CD4-positive, CD25-positive, alpha-beta regulatory T cell (primary cell): ENCODE results near the gene MFSD6L. TPM values are rescaled to one million over a fixed set of nuclear protein-coding genes. Genes with fewer than 3 reads are reported as not detected.

Experiments used
- ATAC-seq, 2 donors: fragments of 150-1000 bp; cut with Tn5 transposase; one replicate each; pipeline ENCODE4 v1.10.0; 2021; ENCODE audit warnings: low read depth in 2 of 2, moderate number of reproducible peaks in 2 of 2, moderate library complexity in 1 of 2
- DNase-seq, 3 donors: peaks; one replicate each; pipeline versions ENCODE4 v3.0.0 to v3.0.0-alpha.2; 2012 to 2022; ENCODE audit warnings: mixed read lengths in 1 of 3
- H3K27ac ChIP-seq: one replicate; pipeline ENCODE4 v1.7.0; 2013; ENCODE audit warnings: mild to moderate bottlenecking, low read length; ENCODE audit not compliant: insufficient read depth, poor library complexity, severe bottlenecking
- H3K27me3 ChIP-seq: one replicate; pipeline ENCODE4 v1.7.0; 2013; ENCODE audit warnings: low read length; ENCODE audit not compliant: control insufficient read depth, insufficient read depth
- H3K36me3 ChIP-seq: one replicate; pipeline ENCODE4 v1.7.0; 2013; ENCODE audit warnings: mild to moderate bottlenecking, low read length, moderate library complexity; ENCODE audit not compliant: control insufficient read depth, insufficient read depth
- H3K4me1 ChIP-seq: 2 replicates; pipeline ENCODE4 v1.7.0; 2013; ENCODE audit warnings: mild to moderate bottlenecking, low read length; ENCODE audit not compliant: insufficient read depth, control insufficient read depth, poor library complexity, severe bottlenecking
- H3K4me3 ChIP-seq: one replicate; pipeline ENCODE4 v1.7.0; 2013; ENCODE audit warnings: low read depth, mild to moderate bottlenecking, low read length, moderate library complexity
- H3K9me3 ChIP-seq, 2 experiments: 1 replicate in 1 of 2; 2 replicates in 1 of 2; pipeline ENCODE4 v1.7.0; 2013; ENCODE audit warnings: low read length in 2 of 2, mild to moderate bottlenecking in 1 of 2, moderate library complexity in 1 of 2; ENCODE audit not compliant: control insufficient read depth in 2 of 2
- H3K27ac Mint-ChIP-seq, 3 donors: one replicate each; pipeline ENCODE4 v1.8.0; 2020 to 2022; ENCODE audit warnings: mild to moderate bottlenecking in 3 of 3, mixed read lengths in 3 of 3, moderate library complexity in 2 of 3
- H3K27me3 Mint-ChIP-seq: one replicate; pipeline ENCODE4 v1.8.0; 2022; ENCODE audit warnings: mild to moderate bottlenecking, mixed read lengths
- H3K36me3 Mint-ChIP-seq: one replicate; pipeline ENCODE4 v1.8.0; 2020; ENCODE audit warnings: mixed read lengths
- H3K4me1 Mint-ChIP-seq, 4 donors: one replicate each; pipeline ENCODE4 v1.8.0; 2020 to 2022; ENCODE audit warnings: mixed read lengths in 4 of 4, mild to moderate bottlenecking in 1 of 4
- H3K4me3 Mint-ChIP-seq, 4 donors: one replicate each; pipeline ENCODE4 v1.8.0; 2020 to 2022; ENCODE audit warnings: mild to moderate bottlenecking in 4 of 4, mixed read lengths in 4 of 4, moderate library complexity in 3 of 4
- H3K9me3 Mint-ChIP-seq, 7 donors: one replicate each; pipeline ENCODE4 v1.8.0; 2020 to 2022; ENCODE audit warnings: mixed read lengths in 7 of 7, mild to moderate bottlenecking in 3 of 7, moderate library complexity in 2 of 7
- polyA plus RNA-seq, 4 donors: library from polyadenylated mRNA; unstranded; fragments of 300-500 nt; fragmentation: Illumina TruSeq; gene quantifications; one replicate each; pipeline ENCODE4 v1.2.3, GENCODE V29; 2021
- total RNA-seq: library from RNA; stranded (reverse); gene quantifications from one replicate; pipeline ENCODE4 v1.2.3, GENCODE V29; 2022

The MFSD6L gene
- total and polyA plus RNA-seq, 5 donors from 2014 or later, result not detected

GRCh38 chr17:8793649-8794048 is 5.5 kb downstream of the MFSD6L start:
- H3K4me3 ChIP-seq, result no peak overlapping the region
- peaks cover 18% of the 10 kb centered on the region for H3K27me3 Mint-ChIP-seq
- H3K36me3 ChIP-seq, result no peaks in the 10 kb centered on the region
- H3K4me1 ChIP-seq, result no peaks in the 10 kb centered on the region
- ATAC-seq (no peak), DNase-seq (no peak)
- no peaks in the 10 kb centered on the region for H3K27me3 ChIP-seq
- H3K27ac Mint-ChIP-seq, result no peak overlapping the region
- no peaks in the 10 kb centered on the region for H3K36me3 Mint-ChIP-seq
- H3K27ac ChIP-seq, result no peak overlapping the region
- H3K4me3 Mint-ChIP-seq, result no peak overlapping the region
- H3K9me3 Mint-ChIP-seq, result peaks cover 0 to 8% (median 0%) of the 10 kb centered on the region in 7 donors
- H3K4me1 Mint-ChIP-seq, result no peaks in the 10 kb centered on the region
- H3K9me3 ChIP-seq, result peaks cover 4 to 7% of the 10 kb centered on the region in 2 experiments

- H3K36me3 Mint-ChIP-seq, result no peaks in the 10 kb centered on the region
- no peak overlapping the region for H3K27ac ChIP-seq
- DNase-seq (no peak), ATAC-seq (no peak)
- no peaks in the 10 kb centered on the region for H3K4me1 ChIP-seq
- H3K27me3 ChIP-seq, result no peaks in the 10 kb centered on the region
- H3K27ac Mint-ChIP-seq, result no peak overlapping the region
- no peaks in the 10 kb centered on the region for H3K4me1 Mint-ChIP-seq
- no peaks in the 10 kb centered on the region for H3K36me3 ChIP-seq
- H3K27me3 Mint-ChIP-seq, result peaks cover 18% of the 10 kb centered on the region
- peaks cover 4 to 7% of the 10 kb centered on the region in 2 experiments for H3K9me3 ChIP-seq
- peaks cover 0 to 8% (median 0%) of the 10 kb centered on the region in 7 donors for H3K9me3 Mint-ChIP-seq
- no peak overlapping the region for H3K4me3 Mint-ChIP-seq
- H3K4me3 ChIP-seq, result no peak overlapping the region
Observed at GRCh38 chr17:8792646-8793045, 6.5 kb downstream of the MFSD6L start.

DNA sequence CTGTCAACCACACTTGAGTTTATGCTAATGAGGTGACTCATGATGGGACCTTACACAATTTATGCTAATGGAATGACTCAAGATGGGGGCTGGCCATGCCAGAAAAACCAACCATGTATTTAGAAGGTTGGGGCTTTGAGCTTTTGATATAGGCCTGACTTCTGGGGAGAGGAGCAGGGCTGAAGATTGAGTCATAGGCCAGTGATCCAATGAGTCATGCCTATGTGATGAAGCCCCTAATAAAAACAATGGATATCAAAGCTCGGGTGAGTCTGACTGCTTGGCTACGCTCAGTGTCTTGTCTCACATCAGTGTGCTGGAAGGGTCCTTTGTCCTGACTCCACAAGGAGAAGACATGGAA is 7.3 kb downstream of the MFSD6L start:
- ATAC-seq, result no peak
- Histone ChIP-seq H3K9me3 (peaks cover 4 to 7% of the 10 kb centered on the region in 2 experiments), H3K36me3 (no peaks in the 10 kb centered on the region), H3K27me3 (no peaks in the 10 kb centered on the region), H3K4me1 (no peaks in the 10 kb centered on the region), H3K27ac (no peak overlapping the region), H3K4me3 (no peak overlapping the region)
- no peaks in the 10 kb centered on the region for H3K36me3 Mint-ChIP-seq
- H3K4me3 Mint-ChIP-seq, result no peak overlapping the region
- DNase-seq, result no peak
- peaks cover 16% of the 10 kb centered on the region for H3K27me3 Mint-ChIP-seq
- no peak overlapping the region for H3K27ac Mint-ChIP-seq
- no peaks in the 10 kb centered on the region for H3K4me1 Mint-ChIP-seq
- H3K9me3 Mint-ChIP-seq, result peaks cover 0 to 8% (median 0%) of the 10 kb centered on the region in 7 donors

- Histone ChIP-seq H3K27ac (no peak overlapping the region), H3K27me3 (no peaks in the 10 kb centered on the region), H3K4me3 (no peak overlapping the region), H3K36me3 (no peaks in the 10 kb centered on the region), H3K9me3 (peaks cover 4 to 7% of the 10 kb centered on the region in 2 experiments), H3K4me1 (no peaks in the 10 kb centered on the region)
- Mint-ChIP-seq H3K4me3 (no peak overlapping the region), H3K27me3 (peaks cover 17% of the 10 kb centered on the region), H3K4me1 (no peaks in the 10 kb centered on the region), H3K36me3 (no peaks in the 10 kb centered on the region), H3K9me3 (peaks cover 0 to 8% (median 0%) of the 10 kb centered on the region in 7 donors), H3K27ac (no peak overlapping the region)
- ATAC-seq (no peak), DNase-seq (no peak)
Observed at GRCh38 chr17:8791248-8791909, 7.8 kb downstream of the MFSD6L start.

GRCh38 chr17:8789743-8790142 is 9.4 kb downstream of the MFSD6L start:
- Histone ChIP-seq H3K27ac (no peak overlapping the region), H3K4me3 (no peak overlapping the region), H3K27me3 (no peaks in the 10 kb centered on the region), H3K4me1 (peaks cover 5% of the 10 kb centered on the region), H3K36me3 (no peaks in the 10 kb centered on the region), H3K9me3 (peaks cover 4 to 7% of the 10 kb centered on the region in 2 experiments)
- DNase-seq (no peak), ATAC-seq (no peak)
- H3K4me1 Mint-ChIP-seq, result no peaks in the 10 kb centered on the region
- H3K36me3 Mint-ChIP-seq, result no peaks in the 10 kb centered on the region
- peaks cover 0 to 8% (median 0%) of the 10 kb centered on the region in 7 donors for H3K9me3 Mint-ChIP-seq
- peaks cover 17% of the 10 kb centered on the region for H3K27me3 Mint-ChIP-seq
- H3K4me3 Mint-ChIP-seq, result no peak overlapping the region
- H3K27ac Mint-ChIP-seq, result no peak overlapping the region

- Mint-ChIP-seq H3K27ac (no peak overlapping the region), H3K27me3 (peaks cover 17% of the 10 kb centered on the region), H3K4me1 (no peaks in the 10 kb centered on the region), H3K4me3 (no peak overlapping the region), H3K9me3 (peaks cover 0 to 8% (median 0%) of the 10 kb centered on the region in 7 donors), H3K36me3 (no peaks in the 10 kb centered on the region)
- Histone ChIP-seq H3K27me3 (no peaks in the 10 kb centered on the region), H3K4me1 (peaks cover 5% of the 10 kb centered on the region), H3K27ac (no peak overlapping the region), H3K9me3 (peaks cover 4 to 7% of the 10 kb centered on the region in 2 experiments), H3K36me3 (no peaks in the 10 kb centered on the region), H3K4me3 (no peak overlapping the region)
- DNase-seq, result no peak
- no peak for ATAC-seq
Observed at GRCh38 chr17:8788998-8789397, 10.2 kb downstream of the MFSD6L start.

DNA sequence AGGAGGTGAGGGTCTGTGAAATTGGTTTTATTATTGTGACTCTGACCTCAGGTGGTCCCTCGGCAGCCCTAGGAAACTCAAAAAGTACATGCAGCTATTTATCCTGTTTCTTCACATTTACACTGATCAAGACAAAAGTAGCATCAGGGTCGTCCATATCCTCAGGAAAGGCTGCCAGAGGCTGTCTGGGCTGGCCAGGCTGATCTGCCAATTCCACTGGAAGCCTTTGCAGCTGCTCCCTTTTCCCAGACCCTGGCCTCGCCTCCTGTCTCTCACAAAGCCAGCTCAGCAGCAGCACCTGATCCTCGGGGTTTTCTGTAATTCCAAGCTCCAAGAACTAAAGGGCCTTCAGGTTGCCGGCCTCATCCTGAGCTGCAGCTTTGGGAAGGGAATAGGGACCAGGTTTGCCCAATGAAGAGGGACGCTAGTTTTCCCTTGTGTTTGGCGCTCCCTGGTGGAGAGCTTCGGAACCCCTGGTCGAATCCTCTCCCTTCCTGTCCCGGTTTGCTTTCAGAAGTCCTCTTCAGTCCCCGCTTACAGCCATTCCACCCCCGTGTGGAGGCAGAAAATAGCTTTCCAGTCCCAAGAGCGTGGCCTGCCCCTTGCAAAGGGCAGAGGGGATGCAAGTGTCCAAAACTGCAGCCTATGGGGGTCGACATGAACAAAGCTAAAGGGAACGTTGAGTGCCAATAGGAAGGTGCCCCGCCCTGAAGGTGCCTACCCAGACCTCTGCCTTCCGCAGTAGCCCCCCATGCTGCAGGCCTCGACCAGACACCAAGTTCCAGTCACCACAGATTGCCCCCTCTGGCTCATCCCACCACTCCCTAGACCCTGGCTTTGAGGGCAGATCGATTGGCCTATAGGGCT is 13.4 kb downstream of the MFSD6L start:
- Histone ChIP-seq H3K4me1 (peaks cover 5% of the 10 kb centered on the region), H3K4me3 (no peak overlapping the region), H3K36me3 (no peaks in the 10 kb centered on the region), H3K27ac (no peak overlapping the region), H3K9me3 (no peaks in the 10 kb centered on the region), H3K27me3 (no peaks in the 10 kb centered on the region)
- H3K36me3 Mint-ChIP-seq, result no peaks in the 10 kb centered on the region
- H3K27me3 Mint-ChIP-seq, result peaks cover 23% of the 10 kb centered on the region
- ATAC-seq, result peak in 1 of 2 donors; percentile 50
- H3K9me3 Mint-ChIP-seq, result peaks cover 0 to 4% (median 0%) of the 10 kb centered on the region in 7 donors
- H3K27ac Mint-ChIP-seq, result no peak overlapping the region
- no peak overlapping the region for H3K4me3 Mint-ChIP-seq
- peak; percentile 20 to 44 (median 39) for DNase-seq
- no peaks in the 10 kb centered on the region for H3K4me1 Mint-ChIP-seq
